Activated CD4-positive, alpha-beta T cell treated with anti-CD3 and anti-CD28 coated beads, Interleukin-2, Interleukin-4, amounts not matched to agents 100 ng/mL and 50 ng/mL, durations not matched to agents 16 hours and 8 hours (primary cell): ENCODE measurements around the gene MRPS34.
"Not testable (repeated sequence)": the region's sequence is repeated elsewhere in the genome, so short reads cannot be mapped to it uniquely, and the experiment has no call there.

ENCODE experiments used
- DNase-seq: peaks from one replicate; pipeline ENCODE4 v3.0.0-alpha.2; 2020; ENCODE audit warnings: low spot score

MRPS34 gene

DNA sequence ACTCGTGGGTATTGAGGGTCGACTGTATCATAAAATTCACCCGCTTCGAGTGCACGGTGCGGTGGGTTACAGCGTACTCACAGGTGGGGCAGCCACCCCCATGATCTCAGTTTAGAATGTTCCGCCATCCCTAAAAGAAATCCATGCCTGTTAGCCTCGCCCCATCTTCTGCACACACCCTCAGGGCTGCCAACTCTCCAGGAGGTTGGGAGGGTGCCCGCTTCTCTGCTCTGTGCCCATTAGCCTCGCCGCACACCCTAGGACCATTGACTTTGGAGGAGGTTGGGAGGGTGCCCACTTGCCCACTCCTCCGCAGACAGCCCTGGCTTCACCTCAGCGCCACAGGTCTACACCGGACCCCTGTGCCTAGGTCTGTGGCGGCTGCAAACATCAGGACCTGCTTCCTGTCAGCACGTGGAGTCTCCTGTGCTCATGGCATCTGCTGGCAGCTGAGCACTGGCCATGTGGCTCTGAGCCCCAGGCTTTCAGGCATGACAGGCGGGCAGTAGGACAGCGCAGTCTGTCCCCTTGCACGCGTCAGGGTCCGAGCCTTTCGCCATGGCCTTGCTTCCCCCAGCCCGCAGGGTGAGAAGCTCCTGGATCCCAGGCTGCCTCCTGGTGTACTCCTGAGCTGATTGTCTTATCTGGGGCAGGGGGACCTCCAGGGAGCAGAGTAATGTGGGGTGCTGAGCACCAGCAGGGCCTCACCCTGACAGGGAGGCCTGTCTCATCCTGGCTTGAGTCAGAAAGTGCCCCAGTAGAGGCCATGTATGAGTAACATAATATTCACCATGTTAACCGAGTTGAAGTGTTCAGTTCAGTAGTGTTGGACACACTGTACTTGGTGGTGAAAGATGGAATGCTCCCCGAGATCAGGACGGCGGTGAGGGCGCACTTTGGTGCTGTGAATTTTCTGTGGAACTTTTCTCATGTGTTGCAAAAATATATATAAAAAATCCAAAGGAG lies 23.5 kb downstream of the MRPS34 start:
- DNase-seq, result no peak

GRCh38 chr16:1747934-1748333 lies 25.0 kb downstream of the MRPS34 start:
- no peak for DNase-seq

DNA sequence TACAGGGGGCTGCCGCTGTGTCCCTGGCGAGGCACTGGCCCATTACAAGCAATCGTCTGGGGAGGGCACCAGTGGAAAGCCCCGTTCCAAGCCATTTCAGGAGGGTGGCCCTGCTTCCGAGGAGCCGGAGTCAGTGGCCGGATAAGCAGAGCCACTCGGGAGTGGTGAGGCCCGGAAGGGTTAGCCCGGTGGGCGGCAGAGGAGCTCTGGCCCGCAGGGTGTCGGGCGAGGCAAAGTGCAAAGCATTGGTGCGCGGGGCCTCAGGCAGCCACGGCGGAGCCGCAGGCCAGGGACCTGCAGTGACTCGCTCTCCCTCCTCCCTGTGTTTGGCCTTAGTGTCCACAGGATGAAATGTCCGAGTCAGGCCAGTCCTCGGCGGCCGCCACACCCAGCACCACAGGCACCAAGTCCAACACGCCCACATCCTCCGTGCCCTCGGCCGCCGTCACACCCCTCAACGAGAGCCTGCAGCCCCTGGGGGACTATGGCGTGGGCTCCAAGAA lies 26.2 kb downstream of the MRPS34 start:
- DNase-seq, result no peak

DNA sequence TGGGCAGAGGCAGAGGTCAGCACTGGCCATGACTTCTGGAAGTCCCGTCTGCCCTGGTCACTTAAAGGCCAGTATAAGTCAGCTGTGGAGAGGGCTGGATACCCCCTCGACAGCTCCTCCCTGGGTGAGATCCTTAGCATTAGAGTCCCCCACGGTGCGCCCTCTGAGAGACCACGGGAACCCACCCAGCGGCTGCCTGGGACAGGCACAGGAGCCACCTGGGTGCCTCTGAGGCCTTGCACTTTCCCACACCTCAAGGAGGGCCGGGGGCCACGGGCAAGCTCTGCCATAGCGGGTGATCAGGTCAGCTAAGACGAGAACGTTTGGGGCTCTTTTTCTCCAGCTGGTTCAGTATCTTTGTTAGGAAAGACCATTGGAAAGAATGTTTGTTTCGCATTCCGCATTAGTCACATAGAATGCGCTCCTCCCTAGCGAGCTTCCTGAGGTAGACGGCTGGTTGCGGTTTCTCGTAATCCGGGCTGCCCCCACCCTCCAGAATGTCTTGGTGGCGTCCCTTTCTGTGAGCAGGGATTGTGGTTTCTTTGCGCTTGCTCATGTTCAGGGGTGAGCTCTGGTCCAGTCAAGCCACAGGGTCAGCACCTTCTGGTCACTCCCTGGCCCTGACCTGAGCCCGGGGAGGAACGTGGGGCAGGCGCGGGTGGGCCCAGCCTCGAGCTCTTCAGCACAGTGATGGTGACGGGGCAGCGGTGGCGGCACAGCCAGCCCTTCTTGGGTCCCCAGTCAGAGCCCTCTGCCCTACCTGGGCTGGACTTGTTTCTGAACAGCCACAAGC lies 26.8 kb downstream of the MRPS34 start:
- DNase-seq, result no peak

DNA sequence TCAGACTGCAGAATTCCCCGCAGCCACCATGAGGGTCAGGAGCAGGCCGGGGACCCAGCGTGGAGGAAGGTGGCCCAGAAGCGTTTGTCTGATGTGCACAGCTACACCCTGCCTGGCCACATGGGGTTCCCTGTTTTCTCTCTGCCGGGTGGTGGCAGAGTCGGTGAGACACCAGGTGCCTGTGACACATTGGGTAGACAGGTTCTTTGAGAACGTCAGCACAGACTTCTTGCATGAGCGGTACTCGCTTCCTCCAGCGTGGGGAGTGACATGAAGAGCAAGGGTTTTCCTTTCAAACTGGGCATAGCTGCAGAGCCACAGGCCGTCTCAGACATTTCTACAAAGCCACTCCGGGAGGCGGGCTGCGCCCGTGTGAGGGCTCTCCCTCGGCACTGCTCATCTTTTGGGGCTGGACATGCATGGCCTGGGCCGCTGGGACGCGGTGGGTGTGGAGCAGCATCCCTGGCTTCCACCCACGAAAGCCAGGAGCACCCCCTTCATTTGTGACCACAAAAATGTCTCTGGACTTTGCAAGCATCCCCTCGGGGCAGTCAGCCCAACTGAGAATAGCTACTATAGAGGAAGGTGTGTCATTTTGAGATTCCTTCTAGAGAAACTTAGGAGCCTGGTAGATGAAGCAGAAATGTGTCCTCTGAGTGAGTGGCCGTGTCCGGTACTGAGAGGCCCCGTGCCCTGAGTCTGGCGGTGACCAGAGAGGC lies 27.6 kb downstream of the MRPS34 start:
- DNase-seq, result no peak

DNA sequence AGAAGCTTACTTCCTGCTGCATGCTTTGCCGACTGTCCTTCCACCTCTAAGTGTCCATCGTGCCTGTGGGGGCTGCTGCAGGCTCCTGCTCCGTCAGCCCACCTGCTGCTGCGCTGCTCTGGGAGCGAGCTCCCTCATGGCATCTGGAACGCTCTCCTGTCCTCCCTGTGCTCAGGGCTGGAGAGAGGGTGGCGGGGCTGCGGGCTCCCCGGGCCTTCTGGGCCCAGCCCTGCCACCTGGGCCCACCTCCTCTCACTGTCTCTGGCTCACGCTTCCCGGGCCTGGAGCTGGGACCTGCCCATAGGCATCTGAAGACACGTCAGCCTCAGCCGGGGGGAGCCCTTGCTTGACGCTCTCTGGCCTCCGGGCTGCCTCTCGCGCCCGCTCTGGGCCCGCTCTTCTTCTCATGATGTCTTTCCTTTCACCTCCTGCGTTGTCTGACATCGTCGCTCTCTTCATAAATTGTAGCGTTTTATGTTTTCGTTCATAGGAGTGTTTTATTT lies 28.5 kb downstream of the MRPS34 start:
- DNase-seq, result no peak

GRCh38 chr16:1743376-1744337 lies 29.3 kb downstream of the MRPS34 start:
- DNase-seq, result no peak

DNA sequence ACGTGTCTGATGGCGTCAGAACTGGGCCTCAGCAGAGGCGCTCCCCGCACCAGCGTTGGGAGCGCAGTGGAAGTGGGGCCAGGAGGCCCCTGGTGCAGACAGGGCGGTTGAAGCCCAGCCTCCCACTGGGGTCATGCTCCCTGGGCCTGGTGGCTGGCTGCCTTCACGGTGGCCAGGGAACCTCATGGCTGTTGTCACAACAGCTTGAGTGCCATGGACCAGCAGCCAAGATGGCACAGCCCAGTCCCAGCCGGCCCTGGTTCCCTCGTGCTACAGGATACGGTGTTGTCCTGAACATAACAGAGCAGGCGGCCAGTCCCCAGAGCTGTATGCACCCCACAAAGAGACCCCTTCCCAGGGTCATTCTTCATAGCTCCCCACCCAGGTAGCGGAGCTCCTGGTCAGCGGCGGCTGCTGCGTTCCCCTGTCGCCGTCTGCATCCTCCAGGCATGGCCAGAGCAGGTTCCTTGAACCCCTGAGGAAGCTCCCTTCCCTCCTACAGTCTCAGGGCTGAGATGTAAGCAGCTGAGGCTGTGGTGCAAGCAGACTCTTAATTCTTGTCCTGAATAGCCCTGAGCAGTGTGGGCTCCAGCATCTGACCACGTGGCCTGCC lies 31.3 kb downstream of the MRPS34 start:
- DNase-seq, result no peak

DNA sequence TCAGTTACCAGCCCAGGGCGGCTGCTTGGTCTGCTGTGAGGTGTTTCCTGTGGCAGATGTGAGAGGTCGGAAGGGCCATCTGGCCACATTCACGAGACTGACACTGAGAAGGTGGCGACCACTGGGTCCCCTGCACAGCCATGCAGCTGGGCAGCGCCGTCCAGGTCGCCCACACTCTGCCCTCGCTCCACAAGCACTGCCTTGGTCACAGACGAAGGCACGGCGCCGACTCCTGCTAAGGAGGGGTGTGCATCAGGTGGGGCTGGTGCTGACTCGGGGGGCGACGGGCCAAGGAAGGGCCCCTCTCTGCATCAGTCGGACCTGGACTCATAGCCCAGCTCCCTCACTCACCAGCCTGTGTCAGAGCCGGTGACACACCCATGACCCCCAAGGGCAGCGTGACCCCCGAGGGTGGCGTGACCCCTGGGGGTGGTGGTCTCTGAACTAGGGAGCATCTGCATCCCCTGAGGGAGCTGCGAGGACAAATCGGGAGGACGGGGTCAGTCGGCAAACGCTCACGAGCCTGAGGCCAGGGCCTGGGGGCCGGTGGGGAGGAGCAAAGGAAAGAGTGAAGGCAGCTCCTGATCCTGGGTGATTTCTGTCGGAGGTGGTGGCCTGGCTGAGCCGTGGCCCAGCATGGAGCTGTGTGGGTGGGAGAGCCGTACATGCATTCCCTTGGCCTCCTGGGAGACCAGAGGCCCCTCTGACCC lies 32.0 kb downstream of the MRPS34 start:
- DNase-seq, result no peak

- DNase-seq, result no peak
These were observed 32.7 kb downstream of the MRPS34 start for GRCh38 chr16:1740234-1740633.

GRCh38 chr16:1734816-1735215 lies 38.1 kb downstream of the MRPS34 start:
- DNase-seq, result no peak

- no peak for DNase-seq
These were observed 38.8 kb downstream of the MRPS34 start for GRCh38 chr16:1734123-1734522.

GRCh38 chr16:1732551-1732987 lies 40.4 kb downstream of the MRPS34 start:
- not testable (repeated sequence) for DNase-seq

DNA sequence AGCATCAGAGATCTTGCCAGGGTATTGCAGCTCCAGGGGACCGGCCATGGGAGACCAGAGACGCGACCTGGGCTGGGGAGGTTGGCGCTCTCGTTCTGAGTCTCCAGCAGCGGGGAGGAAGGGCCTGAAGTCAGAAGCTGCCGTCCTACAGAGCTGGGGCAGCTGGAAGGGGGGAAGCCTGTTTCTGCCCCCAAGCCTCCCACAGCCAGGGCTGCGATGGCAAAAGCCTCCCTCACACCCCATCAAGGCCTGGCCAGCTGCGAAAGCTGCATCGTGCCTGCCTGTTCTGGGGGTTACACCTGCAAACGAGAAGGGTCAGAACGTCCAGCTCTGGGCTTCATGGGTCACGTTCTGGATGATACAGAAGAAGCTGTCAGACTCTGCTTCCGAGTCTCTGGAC lies 40.9 kb downstream of the MRPS34 start:
- DNase-seq, result no peak

GRCh38 chr16:1731603-1732002 lies 41.3 kb downstream of the MRPS34 start:
- DNase-seq, result no peak

GRCh38 chr16:1731073-1731472 lies 41.9 kb downstream of the MRPS34 start:
- DNase-seq, result no peak

DNA sequence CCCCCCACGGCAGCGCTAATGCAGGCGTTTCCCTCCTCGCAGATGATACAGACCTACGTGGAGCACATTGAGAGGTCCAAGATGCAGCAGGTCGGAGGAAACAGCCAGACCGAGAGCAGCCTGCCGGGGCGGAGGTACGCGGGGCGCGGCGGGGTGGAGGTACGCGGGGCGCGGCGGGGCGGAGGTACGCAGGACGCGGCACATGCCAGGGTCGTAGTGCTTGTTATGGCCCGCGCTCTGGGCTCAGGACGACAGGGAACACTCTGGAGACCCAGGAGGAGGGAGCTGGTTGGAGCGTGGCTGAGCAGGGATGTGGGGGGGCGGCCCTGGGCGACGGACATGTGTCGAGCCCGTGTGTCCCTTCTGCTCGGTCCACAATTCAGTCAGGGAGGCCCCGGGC lies 43.5 kb downstream of the MRPS34 start:
- no peak for DNase-seq

DNA sequence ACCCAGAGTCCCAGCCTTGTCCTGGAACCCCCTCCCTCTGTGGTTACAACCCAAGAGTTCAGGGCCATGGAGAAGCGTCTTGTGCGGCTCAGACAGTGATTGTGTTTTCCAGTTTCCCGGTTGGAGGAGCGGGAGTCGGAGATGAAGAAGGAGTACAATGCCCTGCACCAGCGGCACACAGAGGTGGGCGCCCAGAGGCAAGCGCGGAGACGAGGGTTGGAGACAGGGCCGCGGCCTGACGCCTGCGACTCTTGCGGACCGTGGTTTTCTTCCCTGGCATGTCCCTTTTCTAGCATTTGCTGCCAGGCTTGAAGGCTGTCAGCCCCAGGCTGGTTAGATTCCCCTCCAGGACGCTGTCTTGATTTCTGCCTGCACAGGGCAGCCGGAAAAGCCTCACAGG lies 43.9 kb downstream of the MRPS34 start:
- no peak for DNase-seq
